ENCODE data around the gene OLFM1. TPM values are rescaled to one million over a fixed set of nuclear protein-coding genes. Genes with fewer than 3 reads are reported as not detected.

OLFM1 gene
- total RNA-seq, 1 donor from 2014 or later = 26.0 TPM

- H3K9me3 ChIP-seq = no peaks in the 10 kb centered on the region
Observed at GRCh38 chr9:135150981-135151380, 63.5 kb downstream of the OLFM1 start.

GRCh38 chr9:135151757-135152613, 64.5 kb downstream of the OLFM1 start:
- TF ChIP-seq CTCF (IDR thresholded peaks at IDR 0.05) = no peak
- no peak for ATAC-seq
- DNase-seq = no peak
- intact Hi-C loops (cut with DNase I) = no loop called here
- no peaks in the 10 kb centered on the region for H3K9me3 ChIP-seq
- H3K27me3 ChIP-seq = peaks cover 9% of the 10 kb centered on the region
- no peaks in the 10 kb centered on the region for H3K4me1 ChIP-seq
- H3K27ac ChIP-seq = no peak overlapping the region
- no peak overlapping the region for H3K4me3 ChIP-seq
- no peaks in the 10 kb centered on the region for H3K36me3 ChIP-seq

More at GRCh38 chr9:135150981-135151380, 63.5 kb downstream of the OLFM1 start:
- ATAC-seq = no peak
- intact Hi-C loops (cut with DNase I) = no loop called here
- Histone ChIP-seq H3K27ac (no peak overlapping the region), H3K4me1 (no peaks in the 10 kb centered on the region), H3K27me3 (peaks cover 9% of the 10 kb centered on the region), H3K36me3 (no peaks in the 10 kb centered on the region), H3K4me3 (no peak overlapping the region)
- peak; percentile 45 for DNase-seq
- TF ChIP-seq CTCF (IDR thresholded peaks at IDR 0.05) = no peak

- H3K27ac ChIP-seq = no peak overlapping the region
- intact Hi-C loops (cut with DNase I) = no loop called here
- no peaks in the 10 kb centered on the region for H3K9me3 ChIP-seq
- H3K4me1 ChIP-seq = no peaks in the 10 kb centered on the region
- ATAC-seq = no peak
- peaks cover 4% of the 10 kb centered on the region for H3K27me3 ChIP-seq
- no peak overlapping the region for H3K4me3 ChIP-seq
- TF ChIP-seq CTCF (IDR thresholded peaks at IDR 0.05) = no peak
- H3K36me3 ChIP-seq = no peaks in the 10 kb centered on the region
- DNase-seq = no peak
Observed at GRCh38 chr9:135152614-135153334, 65.3 kb downstream of the OLFM1 start.

- no peak for TF ChIP-seq CTCF (IDR thresholded peaks at IDR 0.05)
- Histone ChIP-seq H3K4me3 (no peak overlapping the region), H3K27me3 (peaks cover 10% of the 10 kb centered on the region), H3K9me3 (no peaks in the 10 kb centered on the region), H3K4me1 (no peaks in the 10 kb centered on the region), H3K27ac (no peak overlapping the region), H3K36me3 (no peaks in the 10 kb centered on the region)
- ATAC-seq (no peak), DNase-seq (no peak)
- intact Hi-C loops (cut with DNase I) = no loop called here
Observed at GRCh38 chr9:135154050-135154615, 66.7 kb downstream of the OLFM1 start.

- Histone ChIP-seq H3K4me1 (no peaks in the 10 kb centered on the region), H3K27ac (no peak overlapping the region), H3K36me3 (no peaks in the 10 kb centered on the region), H3K9me3 (no peaks in the 10 kb centered on the region), H3K27me3 (peaks cover 10% of the 10 kb centered on the region), H3K4me3 (no peak overlapping the region)
- intact Hi-C loops (cut with DNase I) = no loop called here
- DNase-seq (no peak), ATAC-seq (no peak)
- TF ChIP-seq CTCF (IDR thresholded peaks at IDR 0.05) = no peak
Observed at GRCh38 chr9:135155396-135155795, 67.9 kb downstream of the OLFM1 start.
